ENCODE measurements around the gene CHST11.

DNA sequence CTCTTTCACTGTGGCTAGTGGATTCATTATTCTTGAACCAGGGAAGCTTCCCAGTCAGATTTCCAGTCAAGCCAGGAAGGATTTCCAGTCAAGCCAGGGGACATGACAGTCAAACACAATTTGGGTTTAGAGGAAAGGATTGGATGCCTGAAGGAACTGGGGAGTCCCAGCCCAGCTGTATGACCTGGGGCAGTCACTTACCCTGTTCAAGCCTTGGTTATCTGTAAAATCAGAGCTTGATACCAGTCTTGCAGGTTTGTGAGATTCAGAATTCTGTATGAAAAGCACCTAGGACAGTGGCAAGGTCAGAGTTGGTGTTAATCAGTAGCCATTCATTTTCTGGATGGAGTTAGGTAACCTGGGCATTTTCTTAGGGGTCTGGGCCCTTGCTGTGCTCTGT is 152.7 kb downstream of the CHST11 start:
- TF ChIP-seq CTCF (conservative IDR thresholded peaks at IDR 0.05 in 1 of 2, IDR thresholded peaks at IDR 0.05 in 1 of 2; ENCODE audit: extremely low read depth in 1 of 2, insufficient read depth in 1 of 2, low read depth in 1 of 2, low read length in 2 of 2) (no peak), EZH2 (IDR thresholded peaks at IDR 0.05; ENCODE audit: borderline replicate concordance, low read length) (no peak)
